Vagina (tissue), 2 donors: ENCODE results near the gene IWS1.

Experiments
- POLR2A ChIP-seq, 2 donors: fragments of 450-650 bp; IDR thresholded peaks; one replicate each; pipeline ENCODE4 v1.6.1; 2017; ENCODE audit warnings: antibody characterized with exemption in 2 of 2, mild to moderate bottlenecking in 2 of 2, moderate library complexity in 2 of 2
- POLR2AphosphoS5 ChIP-seq, 2 donors: sonication (generic); formaldehyde crosslinking; IDR thresholded peaks; one replicate each; pipeline ENCODE4 v1.9.0; 2017; ENCODE audit warnings: antibody characterized with exemption in 2 of 2, mild to moderate bottlenecking in 2 of 2, low read depth in 1 of 2; ENCODE audit not compliant: insufficient read depth in 1 of 2
- TF ChIP-seq, protein P1 (sequence below), 3 experiments: fragments of 450-650 bp in 2 of 3; fragments of 200-600 bp in 1 of 3; sonication (generic) in 1 of 3; IDR thresholded peaks; one replicate each; pipeline ENCODE4 v1.5.1; 2017 to 2019; ENCODE audit warnings: antibody characterized with exemption in 3 of 3, mild to moderate bottlenecking in 2 of 3, moderate library complexity in 2 of 3

DNA sequence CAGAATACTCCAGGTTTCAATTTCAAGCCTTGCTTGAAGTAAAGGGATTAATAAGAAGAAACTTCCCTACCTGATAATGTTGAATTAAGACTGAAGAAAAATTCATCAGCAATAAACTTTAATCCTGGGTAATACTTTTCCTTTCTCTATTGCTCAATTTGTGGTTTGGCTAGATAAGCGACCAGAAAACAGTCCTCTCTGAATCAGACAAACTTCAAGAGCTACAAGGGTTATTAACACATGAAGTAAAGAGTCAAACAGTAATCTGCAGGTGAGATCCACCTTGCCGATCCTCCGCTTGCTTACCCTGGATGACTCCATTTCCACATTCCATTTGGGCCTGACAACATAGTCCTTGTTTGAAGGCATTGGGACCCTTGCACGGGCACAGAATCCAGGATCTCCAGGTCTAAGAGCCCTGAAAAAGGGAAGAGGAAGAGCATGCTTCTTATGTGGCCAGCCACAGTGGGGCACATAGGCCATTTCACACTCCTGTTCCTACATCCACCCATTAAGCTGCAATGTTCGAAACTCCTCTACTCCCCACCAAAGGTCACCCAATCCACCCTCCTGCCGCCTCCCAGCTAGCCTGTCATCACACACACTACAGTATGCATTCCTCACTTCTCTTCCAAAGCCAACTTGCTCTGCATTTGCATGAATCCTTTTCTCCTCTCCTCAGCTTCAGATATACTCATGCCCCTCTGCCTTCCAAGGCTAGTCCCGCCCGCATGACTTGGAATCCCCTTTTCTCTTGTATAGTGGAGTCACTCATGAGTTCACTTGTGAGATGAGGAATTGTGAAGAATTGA is 39.8 kb downstream of the IWS1 start:
- no peak for TF ChIP-seq POLR2AphosphoS5 (IDR thresholded peaks at IDR 0.05; ENCODE audit: insufficient read depth in 1 of 2, low read depth in 1 of 2)
- no peak for TF ChIP-seq POLR2A (IDR thresholded peaks at IDR 0.05)
- TF ChIP-seq, protein P1, sequence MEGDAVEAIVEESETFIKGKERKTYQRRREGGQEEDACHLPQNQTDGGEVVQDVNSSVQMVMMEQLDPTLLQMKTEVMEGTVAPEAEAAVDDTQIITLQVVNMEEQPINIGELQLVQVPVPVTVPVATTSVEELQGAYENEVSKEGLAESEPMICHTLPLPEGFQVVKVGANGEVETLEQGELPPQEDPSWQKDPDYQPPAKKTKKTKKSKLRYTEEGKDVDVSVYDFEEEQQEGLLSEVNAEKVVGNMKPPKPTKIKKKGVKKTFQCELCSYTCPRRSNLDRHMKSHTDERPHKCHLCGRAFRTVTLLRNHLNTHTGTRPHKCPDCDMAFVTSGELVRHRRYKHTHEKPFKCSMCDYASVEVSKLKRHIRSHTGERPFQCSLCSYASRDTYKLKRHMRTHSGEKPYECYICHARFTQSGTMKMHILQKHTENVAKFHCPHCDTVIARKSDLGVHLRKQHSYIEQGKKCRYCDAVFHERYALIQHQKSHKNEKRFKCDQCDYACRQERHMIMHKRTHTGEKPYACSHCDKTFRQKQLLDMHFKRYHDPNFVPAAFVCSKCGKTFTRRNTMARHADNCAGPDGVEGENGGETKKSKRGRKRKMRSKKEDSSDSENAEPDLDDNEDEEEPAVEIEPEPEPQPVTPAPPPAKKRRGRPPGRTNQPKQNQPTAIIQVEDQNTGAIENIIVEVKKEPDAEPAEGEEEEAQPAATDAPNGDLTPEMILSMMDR (IDR thresholded peaks at IDR 0.05): no peak
